WTC11 (cell line): Measurements from ENCODE around the gene ATP11B. TPM values are rescaled to one million over a fixed set of nuclear protein-coding genes. Genes with fewer than 3 reads are reported as not detected.

Experiments used
- ATAC-seq: fragments of 200-7000 bp; cut with Tn5 transposase; 2 replicates; pipeline ENCODE4 v1.10.0; 2021; ENCODE audit warnings: mild to moderate bottlenecking, moderate library complexity
- CTCF ChIA-PET: fragments of 300-600 bp; sonication (Branson Sonifier 250); formaldehyde crosslinking; loops from one replicate; lab custom pipeline; 2021; ENCODE audit warnings: antibody characterized with exemption; lab: Charles Lee
- POLR2A ChIA-PET: fragments of 350-600 bp; sonication (Branson Sonifier 250); formaldehyde crosslinking; loops from one replicate; lab custom pipeline; 2021; ENCODE audit warnings: antibody characterized with exemption; lab: Charles Lee
- DNase-seq: peaks from one replicate; pipeline ENCODE4 v3.0.0; 2021; ENCODE audit warnings: low spot score
- H3K27ac Mint-ChIP-seq: 2 replicates; pipeline ENCODE4 v1.8.0; 2021; ENCODE audit warnings: mixed read lengths
- H3K27me3 Mint-ChIP-seq: 2 replicates; pipeline ENCODE4 v1.8.0; 2021; ENCODE audit warnings: low read depth, mild to moderate bottlenecking, moderate library complexity, mixed read lengths
- H3K36me3 Mint-ChIP-seq: 2 replicates; pipeline ENCODE4 v1.8.0; 2021; ENCODE audit warnings: mixed read lengths
- H3K4me1 Mint-ChIP-seq: 2 replicates; pipeline ENCODE4 v1.8.0; 2022; ENCODE audit warnings: mixed read lengths
- H3K4me3 Mint-ChIP-seq: 2 replicates; pipeline ENCODE4 v1.8.0; 2021; ENCODE audit warnings: mild to moderate bottlenecking, moderate library complexity, mixed read lengths
- H3K9me3 Mint-ChIP-seq: 2 replicates; pipeline ENCODE4 v1.8.0; 2021; ENCODE audit warnings: mixed read lengths
- ATF6 ChIP-seq: sonication (generic); formaldehyde crosslinking; IDR thresholded peaks from 2 replicates; pipeline ENCODE4 v1.8.1; 2023; ENCODE audit warnings: mild to moderate bottlenecking, missing genetic modification reagents
- CBFB ChIP-seq: sonication (generic); formaldehyde crosslinking; IDR thresholded peaks from 2 replicates; pipeline ENCODE4 v1.8.1; 2022; ENCODE audit warnings: mild to moderate bottlenecking, low read depth, missing genetic modification reagents
- ELF4 ChIP-seq: sonication (generic); formaldehyde crosslinking; IDR thresholded peaks from 2 replicates; pipeline ENCODE4 v1.8.1; 2022; ENCODE audit warnings: low read depth, mild to moderate bottlenecking, moderate library complexity, missing genetic modification reagents
- FOXP1 ChIP-seq: sonication (generic); formaldehyde crosslinking; IDR thresholded peaks from 2 replicates; pipeline ENCODE4 v1.8.0; 2022; ENCODE audit warnings: missing genetic modification reagents, mild to moderate bottlenecking, moderate library complexity, borderline replicate concordance
- GRHL2 ChIP-seq: fragments of 250-450 bp; sonication (Bioruptor Pico); IDR thresholded peaks from 2 replicates; pipeline ENCODE4 v1.8.0; 2022; ENCODE audit warnings: mild to moderate bottlenecking, moderate library complexity; ENCODE audit not compliant: insufficient replicate concordance, severe bottlenecking
- GTF2I ChIP-seq: fragments of 250-450 bp; sonication (Bioruptor Pico); conservative IDR thresholded peaks from 2 replicates; pipeline ENCODE4 v1.4.0; 2021; ENCODE audit warnings: mild to moderate bottlenecking
- IRF1 ChIP-seq: sonication (generic); formaldehyde crosslinking; IDR thresholded peaks from 2 replicates; pipeline ENCODE4 v1.8.0; 2023; ENCODE audit warnings: missing genetic modification reagents
- JUN ChIP-seq: sonication (generic); formaldehyde crosslinking; IDR thresholded peaks from 2 replicates; pipeline ENCODE4 v1.8.0; 2023; ENCODE audit warnings: mild to moderate bottlenecking, missing genetic modification reagents
- MXD4 ChIP-seq: fragments of 250-450 bp; sonication (Bioruptor Pico); IDR thresholded peaks from 2 replicates; pipeline ENCODE4 v1.8.0; 2021; ENCODE audit warnings: mild to moderate bottlenecking, moderate library complexity, borderline replicate concordance
- SMAD3 ChIP-seq: sonication (generic); formaldehyde crosslinking; IDR thresholded peaks from 2 replicates; pipeline ENCODE4 v1.8.0; 2022; ENCODE audit warnings: missing genetic modification reagents, mild to moderate bottlenecking, borderline replicate concordance
- SMAD4 ChIP-seq: sonication (generic); formaldehyde crosslinking; IDR thresholded peaks from 2 replicates; pipeline ENCODE4 v1.8.0; 2022; ENCODE audit warnings: mild to moderate bottlenecking, missing genetic modification reagents
- TEAD4 ChIP-seq: sonication (generic); formaldehyde crosslinking; IDR thresholded peaks from 2 replicates; pipeline ENCODE4 v1.8.0; 2022; ENCODE audit warnings: mild to moderate bottlenecking, missing genetic modification reagents
- USF1 ChIP-seq: sonication (generic); formaldehyde crosslinking; IDR thresholded peaks from 2 replicates; pipeline ENCODE4 v1.8.0; 2022; ENCODE audit warnings: mild to moderate bottlenecking, missing genetic modification reagents
- ZNF121 ChIP-seq: sonication (generic); formaldehyde crosslinking; IDR thresholded peaks from 2 replicates; pipeline ENCODE4 v1.8.0; 2023; ENCODE audit warnings: missing genetic modification reagents
- ZNF281 ChIP-seq: sonication (generic); formaldehyde crosslinking; IDR thresholded peaks from 2 replicates; pipeline ENCODE4 v1.8.0; 2023; ENCODE audit warnings: mild to moderate bottlenecking, missing genetic modification reagents
- ZNF416 ChIP-seq: fragments of 250-450 bp; sonication (Bioruptor Pico); IDR thresholded peaks from 2 replicates; pipeline ENCODE4 v1.9.0; 2021; ENCODE audit warnings: mild to moderate bottlenecking, inconsistent platforms
- ZSCAN18 ChIP-seq: fragments of 250-450 bp; sonication (Bioruptor Pico); IDR thresholded peaks from 2 replicates; pipeline ENCODE4 v2.1.2; 2022; ENCODE audit warnings: mild to moderate bottlenecking, moderate library complexity
- total RNA-seq: library from RNA; stranded (reverse); gene quantifications from 3 replicates; pipeline ENCODE4 v1.2.3, GENCODE V29; 2021
- TF ChIP-seq, protein P1 (sequence below): sonication (generic); formaldehyde crosslinking; IDR thresholded peaks from 2 replicates; pipeline ENCODE4 v1.8.0; 2023; ENCODE audit warnings: missing genetic modification reagents, mild to moderate bottlenecking, borderline replicate concordance
- TF ChIP-seq, protein P2 (sequence below): sonication (generic); formaldehyde crosslinking; IDR thresholded peaks from 2 replicates; pipeline ENCODE4 v1.8.0; 2022; ENCODE audit warnings: mild to moderate bottlenecking, missing genetic modification reagents
- TF ChIP-seq, protein P3 (sequence below): sonication (generic); formaldehyde crosslinking; conservative IDR thresholded peaks from 2 replicates; pipeline ENCODE4 v1.8.1; 2022; ENCODE audit warnings: mild to moderate bottlenecking, missing genetic modification reagents

Gene ATP11B
- total RNA-seq, 1 experiment from 2014 or later = 25.7 TPM

DNA sequence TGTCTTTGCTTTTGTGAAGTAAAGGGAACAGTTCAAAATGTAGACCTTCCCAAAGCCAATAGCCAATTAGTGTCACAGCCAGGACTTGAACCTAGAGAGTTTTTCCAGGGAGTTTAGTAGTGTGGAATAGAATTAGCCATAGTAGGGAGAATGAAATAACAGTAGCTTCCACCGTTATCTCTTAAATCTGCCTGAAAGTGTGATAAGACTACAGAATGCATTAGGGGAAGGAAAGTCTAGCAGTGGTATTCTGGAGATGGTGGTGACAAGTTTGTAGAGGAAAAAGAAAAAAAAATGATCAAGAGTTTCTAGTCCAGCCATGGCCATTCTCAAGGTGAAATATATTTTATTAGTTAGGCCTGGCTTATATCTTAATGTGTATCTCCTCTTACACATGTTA lies 13.8 kb downstream of the ATP11B start (continued):
- TF ChIP-seq MXD4 (CRISPR knock-in tag) (no peak), SMAD4 (CRISPR knock-in tag) (no peak), ELF4 (no peak), ATF6 (CRISPR knock-in tag) (no peak)

GRCh38 chr3:182808041-182808770 lies 14.9 kb downstream of the ATP11B start:
- H3K36me3 Mint-ChIP-seq = no peaks in the 10 kb centered on the region
- no peaks in the 10 kb centered on the region for H3K27me3 Mint-ChIP-seq
- H3K4me1 Mint-ChIP-seq = peaks cover 4% of the 10 kb centered on the region
- H3K9me3 Mint-ChIP-seq = no peaks in the 10 kb centered on the region
- H3K27ac Mint-ChIP-seq = no peak overlapping the region
- TF ChIP-seq TEAD4 (CRISPR knock-in tag) (no peak), IRF1 (no peak), ZNF281 (CRISPR knock-in tag) (no peak), USF1 (no peak), CBFB (CRISPR knock-in tag) (no peak), ZNF121 (CRISPR knock-in tag) (no peak), ZSCAN18 (no peak), FOXP1 (CRISPR knock-in tag) (no peak), GTF2I (no peak), ZNF416 (CRISPR knock-in tag) (no peak), SMAD3 (CRISPR knock-in tag) (no peak), JUN (CRISPR knock-in tag) (no peak)
- POLR2A ChIA-PET = no interaction called here
- no peak for DNase-seq
- no peak overlapping the region for H3K4me3 Mint-ChIP-seq
- CTCF ChIA-PET = interaction anchor here (1.0 kb wide), 1 partner anchor 29 kb away, joined by 3 read pairs; no protein-coding TSS in a partner anchor
- ATAC-seq = no peak

- CTCF ChIA-PET = no interaction called here
- ATAC-seq (no peak), DNase-seq (no peak)
- Mint-ChIP-seq H3K36me3 (no peaks in the 10 kb centered on the region), H3K4me1 (peaks cover 4% of the 10 kb centered on the region), H3K4me3 (no peak overlapping the region), H3K27me3 (no peaks in the 10 kb centered on the region), H3K9me3 (no peaks in the 10 kb centered on the region), H3K27ac (no peak overlapping the region)
- POLR2A ChIA-PET = no interaction called here
- TF ChIP-seq, protein P1, sequence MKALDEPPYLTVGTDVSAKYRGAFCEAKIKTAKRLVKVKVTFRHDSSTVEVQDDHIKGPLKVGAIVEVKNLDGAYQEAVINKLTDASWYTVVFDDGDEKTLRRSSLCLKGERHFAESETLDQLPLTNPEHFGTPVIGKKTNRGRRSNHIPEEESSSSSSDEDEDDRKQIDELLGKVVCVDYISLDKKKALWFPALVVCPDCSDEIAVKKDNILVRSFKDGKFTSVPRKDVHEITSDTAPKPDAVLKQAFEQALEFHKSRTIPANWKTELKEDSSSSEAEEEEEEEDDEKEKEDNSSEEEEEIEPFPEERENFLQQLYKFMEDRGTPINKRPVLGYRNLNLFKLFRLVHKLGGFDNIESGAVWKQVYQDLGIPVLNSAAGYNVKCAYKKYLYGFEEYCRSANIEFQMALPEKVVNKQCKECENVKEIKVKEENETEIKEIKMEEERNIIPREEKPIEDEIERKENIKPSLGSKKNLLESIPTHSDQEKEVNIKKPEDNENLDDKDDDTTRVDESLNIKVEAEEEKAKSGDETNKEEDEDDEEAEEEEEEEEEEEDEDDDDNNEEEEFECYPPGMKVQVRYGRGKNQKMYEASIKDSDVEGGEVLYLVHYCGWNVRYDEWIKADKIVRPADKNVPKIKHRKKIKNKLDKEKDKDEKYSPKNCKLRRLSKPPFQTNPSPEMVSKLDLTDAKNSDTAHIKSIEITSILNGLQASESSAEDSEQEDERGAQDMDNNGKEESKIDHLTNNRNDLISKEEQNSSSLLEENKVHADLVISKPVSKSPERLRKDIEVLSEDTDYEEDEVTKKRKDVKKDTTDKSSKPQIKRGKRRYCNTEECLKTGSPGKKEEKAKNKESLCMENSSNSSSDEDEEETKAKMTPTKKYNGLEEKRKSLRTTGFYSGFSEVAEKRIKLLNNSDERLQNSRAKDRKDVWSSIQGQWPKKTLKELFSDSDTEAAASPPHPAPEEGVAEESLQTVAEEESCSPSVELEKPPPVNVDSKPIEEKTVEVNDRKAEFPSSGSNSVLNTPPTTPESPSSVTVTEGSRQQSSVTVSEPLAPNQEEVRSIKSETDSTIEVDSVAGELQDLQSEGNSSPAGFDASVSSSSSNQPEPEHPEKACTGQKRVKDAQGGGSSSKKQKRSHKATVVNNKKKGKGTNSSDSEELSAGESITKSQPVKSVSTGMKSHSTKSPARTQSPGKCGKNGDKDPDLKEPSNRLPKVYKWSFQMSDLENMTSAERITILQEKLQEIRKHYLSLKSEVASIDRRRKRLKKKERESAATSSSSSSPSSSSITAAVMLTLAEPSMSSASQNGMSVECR (CRISPR knock-in tag) = no peak
- TF ChIP-seq, protein P2, sequence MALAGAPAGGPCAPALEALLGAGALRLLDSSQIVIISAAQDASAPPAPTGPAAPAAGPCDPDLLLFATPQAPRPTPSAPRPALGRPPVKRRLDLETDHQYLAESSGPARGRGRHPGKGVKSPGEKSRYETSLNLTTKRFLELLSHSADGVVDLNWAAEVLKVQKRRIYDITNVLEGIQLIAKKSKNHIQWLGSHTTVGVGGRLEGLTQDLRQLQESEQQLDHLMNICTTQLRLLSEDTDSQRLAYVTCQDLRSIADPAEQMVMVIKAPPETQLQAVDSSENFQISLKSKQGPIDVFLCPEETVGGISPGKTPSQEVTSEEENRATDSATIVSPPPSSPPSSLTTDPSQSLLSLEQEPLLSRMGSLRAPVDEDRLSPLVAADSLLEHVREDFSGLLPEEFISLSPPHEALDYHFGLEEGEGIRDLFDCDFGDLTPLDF (CRISPR knock-in tag) = no peak
- TF ChIP-seq, protein P3, sequence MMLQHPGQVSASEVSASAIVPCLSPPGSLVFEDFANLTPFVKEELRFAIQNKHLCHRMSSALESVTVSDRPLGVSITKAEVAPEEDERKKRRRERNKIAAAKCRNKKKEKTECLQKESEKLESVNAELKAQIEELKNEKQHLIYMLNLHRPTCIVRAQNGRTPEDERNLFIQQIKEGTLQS = no peak
- TF ChIP-seq GRHL2 = no peak
These were observed 16.2 kb downstream of the ATP11B start for GRCh38 chr3:182809531-182809930.
